HG03565 (cell line): ENCODE measurements around the gene PANX2.

Experiments used
- ATAC-seq: cut with Tn5 transposase; IDR thresholded peaks from one replicate; pipeline ENCODE4 v1.9.1; 2021; ENCODE audit warnings: mild to moderate bottlenecking, moderate library complexity; ENCODE audit not compliant: unreplicated experiment

Gene PANX2

DNA sequence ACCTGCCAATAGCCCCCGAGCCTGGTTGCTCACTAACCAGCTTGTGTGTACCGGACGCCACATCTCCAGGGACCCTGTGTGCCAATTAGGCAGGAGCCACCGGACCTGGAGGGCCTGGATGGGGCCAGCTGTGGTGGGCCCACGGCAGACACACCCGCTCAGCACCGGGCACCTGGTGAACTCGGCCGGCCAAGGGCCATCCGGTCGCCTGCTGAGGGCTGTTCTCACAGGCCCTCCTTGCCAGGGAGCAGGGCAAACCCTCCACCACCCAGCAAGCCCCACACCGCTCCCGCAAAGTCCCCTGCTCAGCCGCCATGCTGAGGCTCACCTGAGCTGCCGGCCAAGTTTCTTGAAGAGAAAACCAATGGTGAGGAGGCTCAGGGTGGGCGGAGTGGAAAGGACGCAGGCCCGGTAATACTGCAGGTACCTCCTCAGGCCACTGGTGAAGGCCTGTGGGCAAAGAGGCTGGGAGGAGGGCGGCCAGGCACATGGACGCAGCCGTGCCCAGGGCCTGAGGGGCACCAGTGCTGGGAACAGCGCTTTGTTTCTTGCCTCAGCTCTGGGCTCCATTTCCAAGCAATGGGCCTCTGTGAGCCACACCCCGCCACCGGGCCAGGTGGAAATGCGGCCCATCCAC, 57.2 kb downstream of the PANX2 start:
- no peak for ATAC-seq

DNA sequence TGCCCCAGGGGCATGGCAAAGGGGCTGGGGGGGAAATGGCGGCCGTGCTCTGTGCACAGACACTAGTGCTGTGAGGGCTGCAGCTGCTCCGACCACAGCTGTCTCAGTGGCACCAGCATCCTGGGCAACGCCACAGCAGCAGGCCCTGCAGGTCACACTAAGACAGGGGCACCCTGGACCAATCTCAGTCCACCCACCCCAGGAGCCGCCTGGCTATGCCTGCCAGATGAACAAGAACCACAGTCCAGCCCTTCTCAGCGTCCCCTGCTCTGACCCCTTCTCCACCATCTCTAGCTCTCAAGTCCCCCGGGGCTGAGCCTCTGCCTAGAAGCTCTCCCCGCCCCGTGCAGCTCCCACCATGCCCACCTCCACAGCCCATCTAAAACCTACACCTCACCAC, 57.8 kb downstream of the PANX2 start:
- ATAC-seq, result no peak

DNA sequence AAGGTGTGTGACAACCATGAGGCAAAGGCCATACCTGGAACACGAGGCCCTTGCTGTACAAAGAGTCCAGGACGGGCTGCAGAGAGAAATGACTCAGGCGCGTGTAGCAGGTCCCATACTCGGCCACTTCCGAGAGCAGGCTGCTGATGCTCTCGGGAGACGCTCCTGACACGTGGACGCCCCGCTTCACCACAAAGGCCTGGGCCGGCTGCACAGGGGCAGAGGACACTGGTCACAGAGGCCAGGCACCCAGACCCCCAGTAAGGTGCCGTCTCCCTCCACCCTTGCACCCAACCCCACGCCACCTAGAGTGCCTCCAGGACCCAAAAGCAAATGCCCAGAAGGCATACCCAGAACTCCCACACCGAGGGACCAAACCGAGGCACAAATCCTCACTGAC, 58.8 kb downstream of the PANX2 start:
- ATAC-seq, result no peak
